Stimulated activated CD8-positive, alpha-beta memory T cell treated with anti-CD3 and anti-CD28 coated beads, Interleukin-7, amount 100 ng/mL, for 1 hour (primary cell): ENCODE measurements around the gene CARTPT.

Experiments
- DNase-seq, 2 donors: peaks; one replicate each; pipeline ENCODE4 v3.0.0-alpha.2; 2020; ENCODE audit warnings: low read depth in 2 of 2

CARTPT gene

DNA sequence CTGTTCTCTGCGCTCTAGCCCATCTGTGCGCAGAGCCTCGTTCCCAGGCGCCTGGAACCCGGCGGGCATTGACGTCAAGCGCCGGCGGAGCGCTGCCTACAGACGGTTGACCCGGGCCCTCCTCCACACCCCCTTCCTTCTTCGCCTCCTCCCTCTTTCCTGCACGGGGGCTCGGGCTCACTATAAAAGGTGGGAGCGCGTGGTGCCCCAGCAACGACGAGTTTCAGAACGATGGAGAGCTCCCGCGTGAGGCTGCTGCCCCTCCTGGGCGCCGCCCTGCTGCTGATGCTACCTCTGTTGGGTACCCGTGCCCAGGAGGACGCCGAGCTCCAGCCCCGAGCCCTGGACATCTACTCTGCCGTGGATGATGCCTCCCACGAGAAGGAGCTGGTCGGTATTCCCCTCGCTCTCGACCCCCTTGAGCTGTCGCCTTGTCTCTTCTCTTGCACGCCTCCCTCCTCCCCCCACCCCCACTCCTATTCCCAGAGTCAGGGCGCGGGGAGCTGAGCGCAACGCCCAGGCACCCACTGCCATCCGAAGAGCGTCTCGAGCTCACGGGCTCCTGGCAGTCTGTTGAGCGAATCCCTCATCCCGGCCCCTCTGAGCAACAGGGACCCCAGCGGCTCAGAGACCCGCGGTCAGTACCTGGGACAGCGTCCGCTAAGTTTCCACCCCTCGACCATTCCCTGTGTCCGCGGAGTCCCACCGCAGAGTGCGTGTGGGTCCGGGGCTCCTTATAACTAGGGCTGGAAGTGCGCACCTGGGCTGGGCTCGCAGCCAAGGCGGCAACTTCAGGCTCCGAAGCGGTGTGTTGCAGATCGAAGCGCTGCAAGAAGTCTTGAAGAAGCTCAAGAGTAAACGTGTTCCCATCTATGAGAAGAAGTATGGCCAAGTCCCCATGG, at the start of gene CARTPT:
TSS of gene CARTPT (plus strand) at position 213 of the 902 bp plus-strand sequence. CDS start at position 232, 19 bp downstream.
- DNase-seq = no peak

DNA sequence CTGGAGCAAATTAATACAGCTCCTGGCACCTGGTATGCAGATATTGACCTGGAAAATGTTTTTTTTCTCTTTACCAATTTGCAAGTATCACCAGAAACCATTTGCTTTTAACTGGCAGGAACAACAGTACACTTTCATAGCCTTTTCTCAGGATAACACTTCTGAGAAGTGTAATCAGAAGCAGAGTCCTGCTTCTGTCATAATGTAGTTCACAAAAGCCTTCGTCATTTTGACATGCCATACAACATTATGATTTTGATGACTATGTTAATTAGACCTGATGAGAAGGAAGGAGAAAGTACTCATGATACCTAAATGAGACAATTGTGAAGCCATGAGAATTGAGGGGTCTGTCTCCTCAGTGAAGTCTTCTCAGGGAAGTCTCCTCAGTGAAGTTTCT, 41.1 kb upstream of the CARTPT start:
- DNase-seq = no peak

DNA sequence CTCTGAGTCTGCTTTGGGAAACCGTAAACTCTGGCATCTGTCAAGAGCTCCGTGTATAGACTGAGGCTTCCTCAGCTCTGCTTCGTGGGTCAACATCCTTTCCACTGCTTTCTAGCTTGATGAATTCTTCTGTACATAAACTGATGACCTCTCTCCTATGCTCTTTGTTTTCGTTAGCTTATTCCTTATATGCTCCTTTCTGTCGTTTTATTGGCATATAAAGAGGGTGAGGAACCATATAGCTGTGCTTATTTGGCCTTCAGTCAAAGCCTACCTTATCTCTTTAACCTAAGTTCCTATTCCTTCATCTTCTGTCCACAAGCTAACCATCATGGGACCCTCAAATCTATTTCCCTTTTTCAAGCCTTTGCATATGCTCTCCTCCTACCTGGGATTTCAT, 39.4 kb upstream of the CARTPT start:
- DNase-seq = no peak

DNA sequence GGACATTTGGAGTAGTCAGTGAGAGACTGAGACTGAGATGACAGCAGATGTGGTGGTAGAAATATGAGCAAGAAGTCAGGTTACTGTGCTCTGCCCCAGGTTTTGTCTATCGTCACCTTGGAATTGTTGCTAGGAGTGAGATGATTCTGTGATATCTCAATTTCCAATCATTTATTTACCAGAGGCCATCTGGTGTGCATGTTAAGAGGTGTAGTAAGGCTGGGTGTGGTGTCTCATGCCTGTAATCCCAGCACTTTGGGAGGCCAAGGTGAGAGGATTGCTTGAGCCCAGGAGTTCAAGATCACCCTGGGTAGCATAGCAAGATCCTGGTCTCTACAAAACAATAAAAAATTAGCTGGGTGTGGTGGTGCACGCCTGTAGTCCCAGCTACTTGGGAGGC, 38.6 kb upstream of the CARTPT start:
- no peak for DNase-seq

DNA sequence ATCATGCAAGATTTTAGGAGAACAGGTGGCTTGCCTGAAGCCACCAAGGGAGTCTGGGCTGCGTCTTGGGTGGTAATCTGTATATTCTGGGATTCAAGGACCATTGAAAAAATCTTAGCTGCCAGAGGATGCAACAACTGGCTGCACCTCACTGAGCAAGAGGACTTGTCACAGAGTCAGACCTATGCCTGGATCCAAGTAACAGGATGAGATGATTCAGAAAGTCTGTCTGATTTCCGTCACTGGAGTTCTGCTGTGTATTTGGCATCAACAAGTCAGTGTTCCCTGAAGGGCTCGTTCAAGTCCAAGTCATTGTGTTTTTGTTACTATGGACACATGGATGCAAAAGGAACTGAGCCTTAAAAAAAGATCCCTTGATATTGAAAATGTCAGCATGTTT, 37.8 kb upstream of the CARTPT start:
- no peak for DNase-seq

DNA sequence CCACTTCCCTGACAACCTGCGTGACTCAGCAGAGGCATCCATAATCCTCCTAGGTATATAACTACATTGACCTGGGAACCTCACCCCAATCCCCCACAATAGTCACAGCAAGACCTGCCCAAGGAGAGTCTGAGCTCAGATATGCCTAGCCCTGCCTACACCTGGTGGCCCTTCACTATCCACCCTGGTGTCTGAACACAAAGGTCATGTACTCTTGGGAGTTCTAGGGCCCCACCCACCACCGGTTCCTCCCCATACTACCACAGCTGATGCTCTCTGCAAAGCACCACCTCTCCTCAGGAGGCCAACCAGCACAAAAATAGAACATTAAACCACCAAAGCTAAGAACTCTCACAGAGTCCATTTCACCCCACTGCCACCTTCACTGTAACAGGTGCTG, 34.8 kb upstream of the CARTPT start:
- DNase-seq = no peak

DNA sequence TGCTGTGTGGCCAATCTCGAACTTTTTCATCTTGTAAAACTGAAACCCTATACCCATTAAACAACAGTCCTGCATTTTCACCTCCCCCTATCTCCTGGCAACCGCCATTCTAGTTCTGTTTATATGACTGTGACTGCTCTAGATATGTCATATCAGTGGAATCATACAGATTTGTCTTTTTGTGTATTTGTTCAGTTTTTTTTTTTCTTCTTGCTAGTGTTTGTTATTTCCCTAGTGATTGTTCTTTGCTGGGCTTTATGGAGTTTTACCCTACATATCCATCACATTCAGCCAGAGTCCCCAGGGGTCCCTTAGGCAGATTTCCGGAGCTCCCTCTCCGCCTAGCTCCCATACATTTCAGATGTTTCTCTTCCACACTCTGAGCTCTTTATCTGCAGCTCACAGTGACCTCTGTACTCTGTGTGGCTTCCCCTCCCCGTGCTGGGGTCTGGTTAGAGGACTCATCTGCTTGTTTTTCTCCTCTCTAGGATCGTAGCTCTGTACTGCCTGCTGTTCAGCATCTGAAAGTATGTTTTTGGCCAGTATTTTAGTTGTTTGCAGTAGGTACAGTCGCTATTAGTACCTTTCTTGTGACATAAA, 25.1 kb upstream of the CARTPT start:
- DNase-seq = no peak

DNA sequence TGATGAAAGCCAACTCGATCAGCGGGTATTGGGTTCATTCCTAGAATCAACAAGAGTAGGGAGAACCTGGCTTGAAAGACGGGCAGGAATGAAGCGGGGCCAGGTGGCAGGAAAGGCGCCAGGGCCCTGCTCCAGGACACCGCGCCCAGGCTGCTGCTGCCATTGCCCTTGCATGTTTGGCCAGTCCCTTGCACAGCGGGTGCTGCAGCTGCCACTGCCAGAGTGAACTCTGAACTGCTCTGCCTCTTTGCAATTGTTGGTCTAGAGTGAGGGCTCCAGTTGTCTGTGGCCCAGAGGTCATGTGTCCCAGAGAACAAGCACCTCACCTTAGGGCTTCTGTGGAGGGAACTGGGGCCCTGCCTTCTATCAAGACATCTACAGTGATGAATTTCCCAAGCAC, 24.0 kb upstream of the CARTPT start:
- no peak for DNase-seq

DNA sequence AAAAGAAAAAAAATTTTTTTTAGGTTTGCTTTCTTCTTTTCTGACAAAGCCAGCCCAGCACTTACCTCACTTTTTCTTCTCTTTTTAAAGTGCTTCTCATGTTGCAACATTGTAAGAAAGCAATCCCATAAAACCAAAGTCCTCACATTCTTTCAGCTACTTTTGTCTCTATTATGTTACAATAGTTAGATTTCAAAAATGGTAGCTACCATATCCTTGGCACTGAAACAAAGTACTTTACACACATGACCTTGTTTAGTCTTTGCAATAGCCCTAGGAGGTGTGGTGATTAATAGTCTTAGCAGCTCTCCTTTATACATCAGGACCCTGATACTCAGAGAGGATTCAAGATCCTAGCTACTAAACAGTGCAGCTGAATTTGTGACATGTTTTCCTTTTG, 23.5 kb upstream of the CARTPT start:
- DNase-seq = no peak

DNA sequence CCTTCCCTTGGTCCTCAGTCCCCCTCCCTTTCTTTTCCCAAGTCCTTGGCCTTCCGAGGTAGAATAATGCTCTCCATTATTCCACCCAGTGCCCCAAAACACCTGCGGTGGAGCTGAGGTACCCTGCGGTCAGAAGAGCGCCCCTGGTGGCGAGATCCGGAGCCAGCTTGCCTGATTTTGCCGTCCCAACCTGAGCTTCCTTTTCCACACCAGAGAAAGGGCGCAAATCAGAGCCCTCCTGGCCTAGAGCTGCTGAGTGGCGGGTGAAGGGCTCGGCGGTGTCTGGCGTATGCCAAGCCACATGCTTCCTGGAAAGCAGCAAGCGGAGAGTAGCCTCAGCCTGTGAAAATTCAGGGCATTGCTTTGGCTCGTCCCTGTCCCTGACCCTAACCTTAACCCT, 21.1 kb upstream of the CARTPT start:
- DNase-seq = no peak

DNA sequence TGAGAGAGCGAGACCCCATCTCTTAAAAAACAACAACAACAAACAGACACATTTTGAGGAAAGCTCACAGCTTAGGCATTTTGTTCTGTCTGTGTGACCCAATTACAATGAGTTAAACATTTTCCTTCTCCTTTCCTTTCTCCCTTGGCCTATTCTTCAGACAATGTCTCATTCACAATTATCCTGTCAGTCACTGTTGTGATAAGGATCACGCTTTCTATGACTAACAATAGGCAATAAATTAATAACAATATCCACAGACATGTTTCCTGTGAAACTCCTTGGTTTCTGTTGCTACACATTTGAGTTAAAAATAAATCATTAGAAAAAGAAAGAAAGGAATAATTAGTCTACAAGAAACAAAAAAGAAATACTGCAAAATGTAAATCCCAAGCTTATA, 19.8 kb upstream of the CARTPT start:
- no peak for DNase-seq

DNA sequence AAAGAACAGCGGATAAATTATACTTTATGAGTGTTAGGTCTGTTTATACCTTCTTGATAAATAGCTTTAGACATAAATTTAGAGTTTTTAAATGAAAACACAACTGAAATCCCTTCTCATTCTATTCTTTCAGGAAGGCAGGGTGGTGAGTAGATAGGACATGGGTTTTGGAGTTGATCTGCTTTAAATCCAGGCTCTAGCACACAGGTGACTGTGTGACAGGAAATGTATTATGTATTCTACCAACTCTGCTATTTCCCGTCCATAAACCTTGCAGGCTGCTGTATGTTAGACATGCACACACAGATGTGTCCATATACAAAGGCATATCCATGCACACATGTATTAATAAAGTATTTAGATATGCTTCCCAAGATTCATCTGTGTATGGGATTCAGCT, 19.3 kb upstream of the CARTPT start:
- no peak for DNase-seq

DNA sequence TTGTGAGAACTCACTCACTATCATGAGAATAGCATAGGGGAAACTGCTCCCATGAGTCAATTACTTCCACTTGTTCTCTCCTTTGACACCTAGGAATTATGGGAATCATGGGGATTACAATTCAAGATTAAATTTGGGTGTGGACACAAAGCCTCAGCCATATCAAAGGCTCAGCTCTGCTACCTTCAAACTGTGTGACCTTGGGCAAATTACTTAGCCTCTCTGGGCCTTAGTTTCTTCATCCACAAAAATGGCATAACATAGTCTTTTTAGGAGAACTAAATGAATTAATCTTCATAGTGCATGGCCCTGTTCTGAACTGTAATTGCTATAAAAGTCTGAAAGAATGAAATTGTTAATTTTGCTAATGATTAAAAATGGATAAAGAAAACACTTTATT, 18.3 kb upstream of the CARTPT start:
- no peak for DNase-seq

DNA sequence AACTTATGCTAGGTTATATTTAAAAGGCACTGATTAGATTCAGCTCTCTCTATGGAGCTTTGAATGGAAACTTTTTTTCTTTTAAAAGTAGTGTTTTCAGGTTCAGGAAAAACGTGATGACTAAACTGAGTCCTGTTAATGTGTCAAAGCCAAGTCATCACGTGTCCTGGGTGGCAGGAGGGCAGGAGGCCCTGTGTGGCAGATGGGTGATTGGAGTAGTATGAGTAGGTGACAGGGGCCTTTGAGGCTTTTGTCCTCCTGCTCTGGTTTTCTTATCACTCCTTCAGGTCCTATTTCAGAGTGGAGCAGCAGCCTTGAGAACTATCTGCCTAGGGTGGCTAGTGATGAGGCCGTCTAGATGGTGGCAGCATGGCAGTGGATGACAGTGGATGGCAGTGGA, 17.7 kb upstream of the CARTPT start:
- DNase-seq = no peak

DNA sequence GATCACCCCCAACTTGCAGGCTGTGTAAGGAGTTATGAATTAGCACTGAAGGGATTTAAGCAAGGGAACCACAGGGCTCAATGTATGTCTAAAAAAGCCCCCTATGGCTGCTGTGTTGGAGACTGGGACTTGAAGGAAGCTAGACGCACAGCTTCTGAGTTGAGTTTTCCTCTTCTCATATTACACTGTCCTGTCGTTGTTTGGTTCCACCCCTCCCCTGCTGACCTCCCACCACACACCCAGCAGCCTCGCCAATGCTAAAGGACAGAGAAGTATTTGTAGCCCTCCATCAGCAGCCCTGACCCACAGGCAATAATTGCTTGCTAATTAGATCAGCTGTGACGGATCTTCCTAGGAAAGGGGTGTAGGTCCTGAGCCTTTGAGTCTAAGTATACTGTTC, 15.1 kb upstream of the CARTPT start:
- DNase-seq = no peak

DNA sequence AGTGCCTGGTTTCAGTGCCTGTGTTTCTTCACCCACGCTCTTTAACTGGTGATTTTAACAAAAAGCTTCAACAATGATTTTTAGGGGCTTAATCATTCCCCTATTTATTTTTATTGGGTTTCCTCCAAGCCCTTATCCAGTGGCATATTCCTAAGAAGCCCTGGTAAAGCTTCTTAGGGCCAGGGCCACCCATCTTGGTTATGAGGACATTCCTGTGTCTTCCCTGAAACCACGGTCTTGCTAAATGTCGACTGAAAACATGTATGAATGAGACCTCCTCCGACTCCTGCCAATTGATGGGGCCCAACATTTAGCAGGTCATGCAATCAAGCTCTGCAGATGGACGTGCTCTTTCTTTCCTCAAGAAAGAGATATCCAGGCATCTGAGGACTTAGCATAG, 13.7 kb upstream of the CARTPT start:
- DNase-seq = no peak

DNA sequence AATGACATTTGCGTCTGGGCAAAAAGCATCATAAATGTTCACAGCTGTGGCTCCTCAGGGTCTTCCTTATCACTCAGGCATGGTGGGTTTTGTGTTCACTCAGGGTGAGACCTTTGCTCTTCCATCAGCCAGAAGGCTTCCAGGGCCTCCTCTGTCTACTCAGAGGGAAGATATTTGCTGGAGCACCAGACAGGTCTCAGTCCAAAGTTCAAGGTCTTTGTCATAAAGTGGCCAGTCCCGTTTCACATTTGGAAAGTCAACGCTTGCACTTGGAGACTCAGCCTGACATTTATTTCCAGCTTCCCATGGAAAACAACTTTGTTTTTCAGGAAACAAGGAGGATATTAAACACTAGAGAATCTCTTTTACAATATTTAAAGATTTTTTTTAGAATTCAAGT, 12.2 kb upstream of the CARTPT start:
- DNase-seq = no peak

DNA sequence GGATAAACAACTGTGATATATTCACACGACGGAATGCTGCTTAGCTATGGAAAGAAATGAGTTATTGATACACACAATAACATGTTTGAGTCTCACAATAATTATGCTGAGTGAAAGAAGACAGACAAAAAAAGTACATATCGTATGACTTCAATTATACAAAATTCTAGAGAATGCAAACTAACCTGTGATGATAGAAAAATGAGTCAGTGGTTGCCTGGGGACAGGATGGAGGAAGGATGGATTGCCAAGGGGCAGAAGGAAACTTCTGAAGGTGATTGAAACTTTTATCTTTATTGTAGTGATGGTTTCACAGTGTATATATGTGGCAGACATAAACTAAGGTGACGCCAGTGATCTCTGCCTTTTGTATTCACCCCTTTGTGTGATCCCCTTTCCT, 7.5 kb upstream of the CARTPT start:
- DNase-seq = no peak

DNA sequence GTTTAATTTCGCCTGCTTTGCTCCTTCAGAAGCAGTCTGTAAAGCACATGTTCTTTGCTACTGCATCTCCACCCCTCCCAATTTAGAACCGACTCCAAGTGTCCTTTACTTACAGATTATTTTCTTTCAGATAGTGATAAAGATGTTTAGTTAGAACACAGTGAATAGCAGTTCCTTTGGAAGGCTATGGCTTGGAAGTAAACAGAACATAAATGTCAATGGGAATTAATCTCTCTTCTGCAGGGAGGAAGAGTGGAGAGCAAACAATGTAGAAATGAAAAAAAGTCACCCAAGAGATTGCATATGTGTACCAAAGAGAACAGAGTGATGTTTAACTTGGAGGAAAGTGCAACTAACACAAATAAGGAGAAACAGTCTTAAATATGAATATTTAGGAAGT, 4.2 kb upstream of the CARTPT start:
- DNase-seq = no peak

DNA sequence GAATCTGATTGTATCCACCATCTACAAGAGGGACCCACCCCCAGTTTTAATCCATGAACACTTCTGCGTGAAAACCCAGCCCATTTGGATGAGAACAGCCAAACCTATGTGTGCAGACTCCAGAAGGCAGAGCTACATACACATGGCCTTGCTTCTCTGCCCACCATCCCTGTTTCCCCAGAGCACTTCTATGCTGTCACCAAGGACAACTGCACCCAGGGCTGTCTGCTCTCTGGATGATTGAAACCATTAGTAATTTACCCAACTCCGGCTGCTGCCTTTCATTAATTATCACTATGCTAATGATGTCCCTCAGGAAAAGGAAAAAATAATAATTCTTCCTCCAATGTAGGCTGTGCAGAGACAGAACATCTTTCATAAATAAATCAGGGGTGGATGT, 8.9 kb downstream of the CARTPT start:
- no peak for DNase-seq

DNA sequence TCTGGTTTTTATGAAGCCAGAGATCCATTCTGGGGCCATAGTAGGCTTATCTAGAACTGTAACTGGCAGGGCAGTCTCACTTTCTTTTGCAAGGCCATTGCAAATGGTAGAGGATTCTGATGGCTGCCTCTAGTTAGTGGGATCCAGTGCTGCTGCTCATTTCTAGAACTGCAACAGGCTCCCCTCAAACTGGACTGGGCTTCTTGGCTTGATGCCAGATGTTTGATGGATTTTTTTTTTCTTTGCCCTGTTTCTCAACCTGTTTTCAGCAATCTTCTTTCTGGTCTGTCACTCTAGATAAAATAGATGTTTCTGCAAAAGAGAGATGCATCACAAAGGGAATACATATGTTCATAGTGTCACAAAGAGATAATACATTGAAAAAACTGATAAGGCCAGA, 11.9 kb downstream of the CARTPT start:
- no peak for DNase-seq

DNA sequence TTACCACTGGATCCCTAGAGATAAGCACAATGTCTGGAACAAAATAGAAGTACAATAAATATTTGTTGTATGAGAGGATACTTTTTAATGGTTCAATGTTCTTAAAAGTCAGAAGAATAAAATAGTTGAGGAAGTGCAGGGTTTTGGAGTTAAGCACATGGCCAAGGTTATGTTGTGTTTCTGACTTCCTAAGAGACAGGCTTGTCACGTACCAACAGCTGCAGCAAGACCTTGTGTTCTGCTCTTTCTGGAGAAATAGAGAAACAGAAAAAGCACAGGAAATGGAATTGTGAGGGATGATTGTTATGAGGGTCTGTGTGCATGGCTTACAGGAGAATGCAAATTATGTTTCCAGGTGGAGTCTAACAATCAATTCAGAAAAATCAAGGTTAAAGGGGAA, 12.9 kb downstream of the CARTPT start:
- no peak for DNase-seq

DNA sequence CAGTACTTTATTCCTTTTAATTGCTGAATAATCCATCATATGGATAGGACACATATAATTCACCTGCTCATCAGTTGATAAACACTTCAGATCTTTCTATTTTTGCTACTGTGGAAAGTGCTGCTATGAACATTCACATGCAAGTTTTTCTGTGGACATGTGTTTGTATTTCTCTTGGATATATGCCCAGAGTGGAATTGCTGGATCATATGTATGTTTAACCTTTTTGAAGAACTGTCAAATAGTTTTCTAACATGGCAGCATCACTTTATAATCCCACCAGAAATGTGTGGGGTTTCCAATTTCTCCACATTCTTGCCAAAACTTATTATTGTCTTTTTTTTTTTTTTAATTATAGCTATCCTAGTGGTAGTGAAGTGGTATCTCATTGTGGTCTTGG, 15.1 kb downstream of the CARTPT start:
- no peak for DNase-seq
